H1 (cell line): ENCODE results near the gene SUPT20HL1. TPM values are rescaled to one million over a fixed set of nuclear protein-coding genes. Genes with fewer than 3 reads are reported as not detected.

Experiments used
- CTCF ChIA-PET: fragments of 300-600 bp; sonication (Branson Sonifier 250); formaldehyde crosslinking; loops from one replicate; lab custom pipeline; 2021; ENCODE audit not compliant: partially characterized antibody; lab: Charles Lee
- POLR2A ChIA-PET: fragments of 300-600 bp; sonication (Branson Sonifier 250); formaldehyde crosslinking; loops from one replicate; lab custom pipeline; 2021; ENCODE audit warnings: inconsistent platforms; ENCODE audit not compliant: partially characterized antibody; lab: Charles Lee
- DNase-seq, 2 experiments: peaks; one replicate each; pipeline versions ENCODE4 v3.0.0 to v3.0.0-alpha.2; 2010 to 2022; ENCODE audit warnings: low spot score in 2 of 2, low read depth in 1 of 2, mixed read lengths in 1 of 2
- FAIRE-seq: peaks from 2 replicates; lab custom pipeline; 2011; peaks lifted over from hg19 to GRCh38; lab: Jason Lieb, UNC
- H2AFZ ChIP-seq: 2 replicates; pipeline ENCODE4 v1.8.1; 2012; ENCODE audit warnings: low read length, inconsistent platforms
- H2AK5ac ChIP-seq: 2 replicates; pipeline ENCODE4 v1.6.1; 2013; ENCODE audit warnings: low read depth, low read length
- H2BK120ac ChIP-seq: replicated peaks from 2 replicates; pipeline ENCODE3; 2013; ENCODE audit warnings: low read depth, low read length, inconsistent platforms
- H2BK12ac ChIP-seq: 2 replicates; pipeline ENCODE4 v1.6.1; 2013; ENCODE audit warnings: low read depth, low read length
- H2BK15ac ChIP-seq: 2 replicates; pipeline ENCODE4 v1.6.1; 2013; ENCODE audit warnings: low read length
- H2BK20ac ChIP-seq: 2 replicates; pipeline ENCODE4 v1.6.1; 2013; ENCODE audit warnings: low read length
- H2BK5ac ChIP-seq: 2 replicates; pipeline ENCODE4 v1.6.1; 2013; ENCODE audit warnings: low read depth, low read length
- H3K14ac ChIP-seq: 2 replicates; pipeline ENCODE4 v1.6.1; 2013; ENCODE audit warnings: inconsistent platforms; ENCODE audit not compliant: insufficient read length
- H3K18ac ChIP-seq: 2 replicates; pipeline ENCODE4 v1.6.1; 2013; ENCODE audit warnings: low read length; ENCODE audit errors: extremely low read depth
- H3K23ac ChIP-seq: 2 replicates; pipeline ENCODE4 v1.6.1; 2013; ENCODE audit warnings: inconsistent platforms; ENCODE audit not compliant: insufficient read length
- H3K23me2 ChIP-seq: 2 replicates; pipeline ENCODE4 v1.6.1; 2013; ENCODE audit warnings: low read depth, low read length
- H3K27ac ChIP-seq: 2 replicates; pipeline ENCODE4 v1.6.1; 2011; ENCODE audit warnings: low read depth, low read length, inconsistent platforms
- H3K27me3 ChIP-seq, 4 experiments: replicated peaks in 1 of 4; 1 replicate in 1 of 4; 2 replicates in 3 of 4; pipeline versions ENCODE4 v1.6.1 to v1.8.1; 2011 to 2013; ENCODE audit warnings: low read length in 3 of 4, mild to moderate bottlenecking in 3 of 4, inconsistent platforms in 2 of 4, mixed read lengths in 2 of 4, moderate library complexity in 1 of 4; ENCODE audit not compliant: control insufficient read depth in 3 of 4, insufficient read depth in 3 of 4; ENCODE audit errors: extremely low read depth in 1 of 4
- H3K36me3 ChIP-seq, 4 experiments: 2 replicates each; pipeline versions ENCODE4 v1.6.1 to v1.8.1; 2011 to 2013; ENCODE audit warnings: mild to moderate bottlenecking in 4 of 4, low read length in 3 of 4, moderate library complexity in 2 of 4, control low read depth in 1 of 4, inconsistent platforms in 1 of 4; ENCODE audit not compliant: insufficient read depth in 4 of 4, control insufficient read depth in 2 of 4
- H3K4ac ChIP-seq: replicated peaks from 2 replicates; pipeline ENCODE3; 2013; ENCODE audit warnings: low read length, low read depth, mixed read lengths, inconsistent platforms; ENCODE audit not compliant: insufficient read length
- H3K4me1 ChIP-seq, 4 experiments: replicated peaks in 1 of 4; 1 replicate in 1 of 4; 2 replicates in 3 of 4; pipeline versions ENCODE4 v1.6.1 to v1.8.1; 2011 to 2013; ENCODE audit warnings: low read length in 3 of 4, inconsistent platforms in 2 of 4, mixed read lengths in 1 of 4; ENCODE audit not compliant: insufficient read depth in 4 of 4, control insufficient read depth in 3 of 4
- H3K4me2 ChIP-seq, 2 experiments: 2 replicates each; pipeline versions ENCODE4 v1.6.1 to v1.8.1; 2011 to 2013; ENCODE audit warnings: low read depth in 2 of 2, low read length in 2 of 2, control low read depth in 1 of 2, inconsistent platforms in 1 of 2, mild to moderate bottlenecking in 1 of 2; ENCODE audit not compliant: insufficient read depth in 1 of 2
- H3K4me3 ChIP-seq, 4 experiments: fragments of 200-600, 300-600 bp in 1 of 4; sonication (generic), shearing (Covaris generic), sonication (Bioruptor Twin) in 1 of 4; 2 replicates each; pipeline versions ENCODE4 v1.5.1 to v1.8.1; 2011 to 2016; ENCODE audit warnings: low read length in 4 of 4, low read depth in 3 of 4, control low read depth in 2 of 4, inconsistent platforms in 2 of 4, mild to moderate bottlenecking in 2 of 4, mixed read lengths in 1 of 4, moderate library complexity in 1 of 4; ENCODE audit not compliant: insufficient read depth in 2 of 4; ENCODE audit errors: extremely low read depth in 1 of 4
- H3K56ac ChIP-seq: replicated peaks from 2 replicates; pipeline ENCODE3; 2013; ENCODE audit warnings: low read depth, mild to moderate bottlenecking, mixed read lengths, low read length, inconsistent platforms; ENCODE audit not compliant: insufficient read length
- H3K79me1 ChIP-seq: 2 replicates; pipeline ENCODE4 v1.6.1; 2013; ENCODE audit warnings: low read depth, low read length, control low read depth
- H3K79me2 ChIP-seq, 2 experiments: 2 replicates each; pipeline versions ENCODE4 v1.6.1 to v1.8.1; 2012 to 2013; ENCODE audit warnings: low read length in 2 of 2, mild to moderate bottlenecking in 2 of 2, inconsistent platforms in 1 of 2; ENCODE audit not compliant: insufficient read depth in 2 of 2, control insufficient read depth in 1 of 2
- H3K9ac ChIP-seq, 4 experiments: replicated peaks in 1 of 4; 1 replicate in 1 of 4; 2 replicates in 3 of 4; pipeline versions ENCODE4 v1.6.1 to v1.8.1; 2011 to 2013; ENCODE audit warnings: low read depth in 3 of 4, low read length in 3 of 4, control low read depth in 2 of 4, mild to moderate bottlenecking in 2 of 4, moderate library complexity in 2 of 4, inconsistent platforms in 1 of 4; ENCODE audit errors: extremely low read depth in 1 of 4
- H3K9me3 ChIP-seq, 2 experiments: 2 replicates each; pipeline versions ENCODE4 v1.6.1 to v1.8.1; 2012 to 2013; ENCODE audit warnings: mild to moderate bottlenecking in 2 of 2, moderate library complexity in 2 of 2, control low read depth in 1 of 2, inconsistent platforms in 1 of 2, low read depth in 1 of 2, low read length in 1 of 2, mixed read lengths in 1 of 2; ENCODE audit not compliant: insufficient read depth in 2 of 2
- H4K20me1 ChIP-seq, 2 experiments: replicated peaks in 1 of 2; 2 replicates each; pipeline versions ENCODE3 to v1.8.1; 2011 to 2013; ENCODE audit warnings: inconsistent platforms in 2 of 2, low read length in 2 of 2, mild to moderate bottlenecking in 1 of 2; ENCODE audit not compliant: insufficient read depth in 2 of 2, control insufficient read depth in 1 of 2
- H4K5ac ChIP-seq: 2 replicates; pipeline ENCODE4 v1.6.1; 2013; ENCODE audit warnings: low read length, low read depth, mixed read lengths, inconsistent platforms; ENCODE audit not compliant: insufficient read length
- H4K8ac ChIP-seq: 2 replicates; pipeline ENCODE4 v1.8.0; 2013; ENCODE audit warnings: mild to moderate bottlenecking, moderate library complexity, low read length, inconsistent platforms; ENCODE audit not compliant: insufficient read depth; ENCODE audit errors: extremely low read depth
- H4K91ac ChIP-seq: replicated peaks from 2 replicates; pipeline ENCODE3; 2013; ENCODE audit warnings: low read length, mixed read lengths, inconsistent platforms; ENCODE audit not compliant: insufficient read length
- CBX8 ChIP-seq: fragments of 300-800, 300-1000 bp; sonication (generic); IDR thresholded peaks from 2 replicates; pipeline ENCODE4 v1.7.1; 2016; ENCODE audit warnings: low read depth, low read length, borderline replicate concordance
- HDAC2 ChIP-seq, 2 experiments: fragments of 300-600 bp in 1 of 2; sonication (generic) in 1 of 2; IDR thresholded peaks; 2 replicates each; pipeline ENCODE4 v1.6.1; 2011 to 2012; ENCODE audit warnings: low read depth in 2 of 2, low read length in 2 of 2, mild to moderate bottlenecking in 2 of 2, moderate library complexity in 2 of 2, borderline replicate concordance in 1 of 2, inconsistent platforms in 1 of 2
- PHF8 ChIP-seq: fragments of 200-600 bp; sonication (generic); conservative IDR thresholded peaks from 2 replicates; pipeline ENCODE4 v1.7.1; 2012; ENCODE audit warnings: low read depth, mild to moderate bottlenecking, inconsistent platforms, low read length, moderate library complexity
- POLR2AphosphoS5 ChIP-seq: IDR thresholded peaks from 2 replicates; pipeline ENCODE4 v1.6.1; 2011; ENCODE audit warnings: low read depth, low read length
- SIRT6 ChIP-seq: IDR thresholded peaks from one replicate; pipeline ENCODE4 v1.7.1; 2012; ENCODE audit warnings: low read length, inconsistent platforms
- WGBS, 2 experiments: shearing (Covaris generic) in 1 of 2; methylation state at CpG; one replicate each; pipeline versions ENCODE4 v1.1.6 to v1.1.7; 2013 to 2015; ENCODE audit warnings: low lambda C conversion rate in 2 of 2, mixed read lengths in 2 of 2, inconsistent platforms in 1 of 2, low coverage in 1 of 2, missing lambda C conversion rate in 1 of 2; ENCODE audit not compliant: insufficient replicate concordance in 2 of 2, insufficient coverage in 1 of 2, insufficient read length in 1 of 2; ENCODE audit errors: extremely low coverage in 1 of 2, missing lambda C conversion rate in 1 of 2; 5-methylcytosine and 5-hydroxymethylcytosine counted together
- polyA plus RNA-seq, 7 experiments: library from polyadenylated mRNA; depleted of rRNA in 3 of 7; stranded (reverse) in 5 of 7; unstranded in 2 of 7; fragments of >200 nt in 5 of 7; fragments of 200-250 nt in 2 of 7; gene quantifications; 1 replicate in 5 of 7; 2 replicates in 1 of 7; 4 replicates in 1 of 7; pipeline versions ENCODE4 v1.2.1 to v1.2.3, GENCODE V29; 2011 to 2013; ENCODE audit warnings: missing spikeins in 2 of 7, mixed read lengths in 2 of 7
- total RNA-seq: library from RNA; stranded (reverse); fragmentation: NEBNext Ultra II Directional; extraction: Animal tissue kit (Norgen Biotek cat#: 25700); gene quantifications from 2 replicates; pipeline ENCODE4 v1.2.1, GENCODE V29; 2021

SUPT20HL1 gene
- total and polyA plus RNA-seq, 2 of the 8 experiments (the other 6 are each of a cell fraction or from before 2014, with no cell fraction given): not detected

DNA sequence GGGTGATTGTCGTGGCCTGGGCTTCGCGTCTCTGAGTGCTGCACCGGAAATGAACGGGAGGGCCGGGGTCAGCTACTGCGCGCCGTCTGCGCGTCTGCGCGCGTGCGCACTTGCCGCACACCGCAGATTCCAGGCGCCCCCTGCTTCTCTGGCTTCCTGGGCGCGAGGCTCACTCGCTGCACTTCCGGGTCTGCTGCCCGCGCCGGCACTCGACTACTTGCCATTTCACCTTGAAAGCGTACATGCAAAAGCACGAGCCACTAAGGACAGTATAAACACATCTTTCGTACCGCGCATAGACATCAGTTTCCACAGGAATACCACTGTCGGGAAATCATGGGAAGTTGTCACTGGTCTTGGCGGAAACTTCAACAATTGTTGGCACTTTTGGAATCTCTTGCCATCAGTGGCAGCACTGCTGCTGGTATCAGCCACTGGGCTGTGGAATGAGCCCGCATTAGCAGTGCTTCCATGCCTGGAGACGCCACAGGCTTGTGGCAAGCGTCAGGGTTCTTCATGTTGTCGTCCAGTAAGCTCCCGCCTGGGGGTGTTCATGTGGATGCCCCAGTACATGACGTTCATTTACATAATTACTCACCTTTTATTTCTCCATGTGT is 46.3 kb upstream of the SUPT20HL1 start, which contains the start of gene SUPT20HL2:
Gene SUPT20HL2 (minus strand): TSS at position 51 of the 617 bp plus-strand sequence. CDS start 754 bp downstream, outside the sequence.
- DNase-seq: no peak
- no peak within 1 kb of the TSS for H3K14ac ChIP-seq
- ChIA-PET POLR2A (no interaction called here), CTCF (interaction anchor here (1.2 kb wide), 1 partner anchor 9 kb away, joined by 3 read pairs; no protein-coding TSS in a partner anchor)
- H3K23ac ChIP-seq: no peak within 1 kb of the TSS
- H3K4me1 ChIP-seq: peaks cover 0 to 6% (median 2%) of the 10 kb centered on the region in 4 experiments; a peak in 2 of 7 replicates
- no peak within 1 kb of the TSS for H4K5ac ChIP-seq
- H2BK20ac ChIP-seq: no peak within 1 kb of the TSS
- no peak within 1 kb of the TSS for H2AFZ ChIP-seq
- H2AK5ac ChIP-seq: no peak within 1 kb of the TSS
- H3K27ac ChIP-seq: no peak within 1 kb of the TSS
- WGBS, 2 experiments: 98% methylated on average over 13 of the region's 39 CpGs; no CpG with 5 or more reads in 1 of the 2 experiments
- H4K20me1 ChIP-seq: no peaks in the 10 kb centered on the region
- H2BK120ac ChIP-seq: no peak within 1 kb of the TSS
- no peaks in the 10 kb centered on the region for H3K36me3 ChIP-seq
- no peaks in the 10 kb centered on the region for H3K9me3 ChIP-seq
- H3K27me3 ChIP-seq: no peaks in the 10 kb centered on the region
- no peak within 1 kb of the TSS for H2BK15ac ChIP-seq
- no peak within 1 kb of the TSS for H3K18ac ChIP-seq
- H3K79me2 ChIP-seq: no peaks in the 10 kb centered on the region
- H2BK12ac ChIP-seq: no peak within 1 kb of the TSS
- no peak within 1 kb of the TSS for H4K91ac ChIP-seq
- TF ChIP-seq PHF8 (no peak), HDAC2 (IDR thresholded peaks at IDR 0.05; ENCODE audit: borderline replicate concordance in 1 of 2, low read depth in 2 of 2, low read length in 2 of 2) (no peak), CBX8 (no peak), POLR2AphosphoS5 (no peak), SIRT6 (no peak)
- TF ChIP-seq, all 59 proteins: peak for 0
- no peak within 1 kb of the TSS for H3K56ac ChIP-seq
- H3K4ac ChIP-seq: no peak within 1 kb of the TSS
- H3K4me2 ChIP-seq: no peak within 1 kb of the TSS
- H4K8ac ChIP-seq: no peak within 1 kb of the TSS; the same call in 1 of the 2 replicates
- no peak for FAIRE-seq
- no peak within 1 kb of the TSS for H3K4me3 ChIP-seq
- H3K79me1 ChIP-seq: no peaks in the 10 kb centered on the region
- H3K23me2 ChIP-seq: no peaks in the 10 kb centered on the region
- H3K9ac ChIP-seq: no peak within 1 kb of the TSS
- H2BK5ac ChIP-seq: no peak within 1 kb of the TSS
